ENCODE results near the gene CYREN.

CYREN gene

GRCh38 chr7:135159359-135160085 lies 11.0 kb downstream of the CYREN start:
- Histone ChIP-seq H3K4me2 (peak overlapping the region; percentile 64), H4K20me1 (ENCODE audit: insufficient read depth) (no peaks in the 10 kb centered on the region), H2AFZ (ENCODE audit: low read depth) (peak overlapping the region; percentile 20), H3K9ac (peak overlapping the region; percentile 59; the same call in 1 of the 2 replicates), H3K27me3 (ENCODE audit: insufficient read depth, low read depth) (no peaks in the 10 kb centered on the region), H3K27ac (peak overlapping the region; percentile 88), H3K4me1 (ENCODE audit: low read depth, poor library complexity, severe bottlenecking) (peaks cover 57% of the 10 kb centered on the region), H3K79me2 (ENCODE audit: insufficient read depth, low read depth) (0 out of 2 replicates have a peak, but pooled peaks cover 16% of the 10 kb centered on the region), H3K4me3 (IDR thresholded peaks at IDR 0.05; ENCODE audit: insufficient read depth, low read depth, low read length) (no peak overlapping the region), H3K36me3 (ENCODE audit: insufficient read depth) (no peaks in the 10 kb centered on the region; the same call in 1 of the 2 replicates)
- TF ChIP-seq, protein P1, sequence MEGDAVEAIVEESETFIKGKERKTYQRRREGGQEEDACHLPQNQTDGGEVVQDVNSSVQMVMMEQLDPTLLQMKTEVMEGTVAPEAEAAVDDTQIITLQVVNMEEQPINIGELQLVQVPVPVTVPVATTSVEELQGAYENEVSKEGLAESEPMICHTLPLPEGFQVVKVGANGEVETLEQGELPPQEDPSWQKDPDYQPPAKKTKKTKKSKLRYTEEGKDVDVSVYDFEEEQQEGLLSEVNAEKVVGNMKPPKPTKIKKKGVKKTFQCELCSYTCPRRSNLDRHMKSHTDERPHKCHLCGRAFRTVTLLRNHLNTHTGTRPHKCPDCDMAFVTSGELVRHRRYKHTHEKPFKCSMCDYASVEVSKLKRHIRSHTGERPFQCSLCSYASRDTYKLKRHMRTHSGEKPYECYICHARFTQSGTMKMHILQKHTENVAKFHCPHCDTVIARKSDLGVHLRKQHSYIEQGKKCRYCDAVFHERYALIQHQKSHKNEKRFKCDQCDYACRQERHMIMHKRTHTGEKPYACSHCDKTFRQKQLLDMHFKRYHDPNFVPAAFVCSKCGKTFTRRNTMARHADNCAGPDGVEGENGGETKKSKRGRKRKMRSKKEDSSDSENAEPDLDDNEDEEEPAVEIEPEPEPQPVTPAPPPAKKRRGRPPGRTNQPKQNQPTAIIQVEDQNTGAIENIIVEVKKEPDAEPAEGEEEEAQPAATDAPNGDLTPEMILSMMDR (conservative IDR thresholded peaks at IDR 0.05; ENCODE audit: low read depth, low read length): no peak

GRCh38 chr7:135158874-135159273 lies 11.6 kb downstream of the CYREN start:
- H2AFZ ChIP-seq (ENCODE audit: low read depth): no peak overlapping the region
- H4K20me1 ChIP-seq (ENCODE audit: insufficient read depth): no peaks in the 10 kb centered on the region
- TF ChIP-seq, protein P1 (conservative IDR thresholded peaks at IDR 0.05; ENCODE audit: low read depth, low read length): no peak
- H3K36me3 ChIP-seq (ENCODE audit: insufficient read depth): no peaks in the 10 kb centered on the region; the same call in 1 of the 2 replicates
- H3K4me2 ChIP-seq: peak overlapping the region; percentile 64
- H3K4me1 ChIP-seq (ENCODE audit: low read depth, poor library complexity, severe bottlenecking): peaks cover 53% of the 10 kb centered on the region
- H3K4me3 ChIP-seq (IDR thresholded peaks at IDR 0.05; ENCODE audit: insufficient read depth, low read depth, low read length): no peak overlapping the region
- H3K9ac ChIP-seq: no peak overlapping the region
- no peak overlapping the region; the same call in 1 of the 2 replicates for H3K27ac ChIP-seq
- H3K27me3 ChIP-seq (ENCODE audit: insufficient read depth, low read depth): no peaks in the 10 kb centered on the region
- 0 out of 2 replicates have a peak, but pooled peaks cover 22% of the 10 kb centered on the region for H3K79me2 ChIP-seq (ENCODE audit: insufficient read depth, low read depth)

- Histone ChIP-seq H3K79me2 (ENCODE audit: insufficient read depth, low read depth) (0 out of 2 replicates have a peak, but pooled peaks cover 23% of the 10 kb centered on the region), H3K4me2 (peak overlapping the region; percentile 9; the same call in 1 of the 2 replicates)
Observed at GRCh38 chr7:135158141-135158655, 12.3 kb downstream of the CYREN start.

GRCh38 chr7:135156290-135156689 lies 14.2 kb downstream of the CYREN start:
- Histone ChIP-seq H2AFZ (ENCODE audit: low read depth) (no peak overlapping the region), H3K4me1 (ENCODE audit: low read depth, poor library complexity, severe bottlenecking) (peaks cover 42% of the 10 kb centered on the region), H3K9ac (no peak overlapping the region), H3K36me3 (ENCODE audit: insufficient read depth) (no peaks in the 10 kb centered on the region), H4K20me1 (ENCODE audit: insufficient read depth) (no peaks in the 10 kb centered on the region), H3K4me3 (IDR thresholded peaks at IDR 0.05; ENCODE audit: insufficient read depth, low read depth, low read length) (no peak overlapping the region), H3K79me2 (ENCODE audit: insufficient read depth, low read depth) (peaks cover 23% of the 10 kb centered on the region; the same call in 1 of the 2 replicates), H3K27ac (no peak overlapping the region), H3K27me3 (ENCODE audit: insufficient read depth, low read depth) (no peaks in the 10 kb centered on the region), H3K4me2 (no peak overlapping the region)
- TF ChIP-seq, protein P1 (conservative IDR thresholded peaks at IDR 0.05; ENCODE audit: low read depth, low read length): no peak

More at GRCh38 chr7:135158141-135158655, 12.3 kb downstream of the CYREN start:
- H3K4me3 ChIP-seq (IDR thresholded peaks at IDR 0.05; ENCODE audit: insufficient read depth, low read depth, low read length): no peak overlapping the region
- no peak overlapping the region for H2AFZ ChIP-seq (ENCODE audit: low read depth)
- H3K27me3 ChIP-seq (ENCODE audit: insufficient read depth, low read depth): no peaks in the 10 kb centered on the region
- H3K4me1 ChIP-seq (ENCODE audit: low read depth, poor library complexity, severe bottlenecking): peaks cover 47% of the 10 kb centered on the region
- TF ChIP-seq, protein P1 (conservative IDR thresholded peaks at IDR 0.05; ENCODE audit: low read depth, low read length): no peak
- no peak overlapping the region for H3K9ac ChIP-seq
- H3K27ac ChIP-seq: no peak overlapping the region
- no peaks in the 10 kb centered on the region for H4K20me1 ChIP-seq (ENCODE audit: insufficient read depth)
- H3K36me3 ChIP-seq (ENCODE audit: insufficient read depth): no peaks in the 10 kb centered on the region

Measured in KMS-11 (cell line).